Muscle layer of duodenum (tissue), 2 donors: Measurements from ENCODE around the gene ELP4.

Experiments used
- H3K27ac ChIP-seq: one replicate; pipeline ENCODE4 v1.7.0; 2013; ENCODE audit warnings: mild to moderate bottlenecking, low read length
- H3K27me3 ChIP-seq: one replicate; pipeline ENCODE4 v1.7.0; 2013; ENCODE audit warnings: low read depth, mild to moderate bottlenecking, control low read depth, low read length
- H3K36me3 ChIP-seq, 2 donors: one replicate each; pipeline ENCODE4 v1.7.0; 2013; ENCODE audit warnings: low read length in 2 of 2, control low read depth in 1 of 2, mild to moderate bottlenecking in 1 of 2; ENCODE audit not compliant: insufficient read depth in 2 of 2, control insufficient read depth in 1 of 2
- H3K4me1 ChIP-seq, 2 donors: one replicate each; pipeline ENCODE4 v1.7.0; 2013; ENCODE audit warnings: low read length in 2 of 2, mild to moderate bottlenecking in 2 of 2, control low read depth in 1 of 2, moderate library complexity in 1 of 2; ENCODE audit not compliant: insufficient read depth in 2 of 2, control insufficient read depth in 1 of 2
- H3K4me3 ChIP-seq, 2 donors: one replicate each; pipeline ENCODE4 v1.7.0; 2013; ENCODE audit warnings: low read length in 2 of 2, low read depth in 1 of 2, mild to moderate bottlenecking in 1 of 2
- H3K9me3 ChIP-seq, 2 donors: one replicate each; pipeline ENCODE4 v1.7.0; 2013; ENCODE audit warnings: low read length in 2 of 2, control low read depth in 1 of 2, mild to moderate bottlenecking in 1 of 2; ENCODE audit not compliant: control insufficient read depth in 1 of 2
- donor health status: healthy.

Gene ELP4, protein sequence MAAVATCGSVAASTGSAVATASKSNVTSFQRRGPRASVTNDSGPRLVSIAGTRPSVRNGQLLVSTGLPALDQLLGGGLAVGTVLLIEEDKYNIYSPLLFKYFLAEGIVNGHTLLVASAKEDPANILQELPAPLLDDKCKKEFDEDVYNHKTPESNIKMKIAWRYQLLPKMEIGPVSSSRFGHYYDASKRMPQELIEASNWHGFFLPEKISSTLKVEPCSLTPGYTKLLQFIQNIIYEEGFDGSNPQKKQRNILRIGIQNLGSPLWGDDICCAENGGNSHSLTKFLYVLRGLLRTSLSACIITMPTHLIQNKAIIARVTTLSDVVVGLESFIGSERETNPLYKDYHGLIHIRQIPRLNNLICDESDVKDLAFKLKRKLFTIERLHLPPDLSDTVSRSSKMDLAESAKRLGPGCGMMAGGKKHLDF

DNA sequence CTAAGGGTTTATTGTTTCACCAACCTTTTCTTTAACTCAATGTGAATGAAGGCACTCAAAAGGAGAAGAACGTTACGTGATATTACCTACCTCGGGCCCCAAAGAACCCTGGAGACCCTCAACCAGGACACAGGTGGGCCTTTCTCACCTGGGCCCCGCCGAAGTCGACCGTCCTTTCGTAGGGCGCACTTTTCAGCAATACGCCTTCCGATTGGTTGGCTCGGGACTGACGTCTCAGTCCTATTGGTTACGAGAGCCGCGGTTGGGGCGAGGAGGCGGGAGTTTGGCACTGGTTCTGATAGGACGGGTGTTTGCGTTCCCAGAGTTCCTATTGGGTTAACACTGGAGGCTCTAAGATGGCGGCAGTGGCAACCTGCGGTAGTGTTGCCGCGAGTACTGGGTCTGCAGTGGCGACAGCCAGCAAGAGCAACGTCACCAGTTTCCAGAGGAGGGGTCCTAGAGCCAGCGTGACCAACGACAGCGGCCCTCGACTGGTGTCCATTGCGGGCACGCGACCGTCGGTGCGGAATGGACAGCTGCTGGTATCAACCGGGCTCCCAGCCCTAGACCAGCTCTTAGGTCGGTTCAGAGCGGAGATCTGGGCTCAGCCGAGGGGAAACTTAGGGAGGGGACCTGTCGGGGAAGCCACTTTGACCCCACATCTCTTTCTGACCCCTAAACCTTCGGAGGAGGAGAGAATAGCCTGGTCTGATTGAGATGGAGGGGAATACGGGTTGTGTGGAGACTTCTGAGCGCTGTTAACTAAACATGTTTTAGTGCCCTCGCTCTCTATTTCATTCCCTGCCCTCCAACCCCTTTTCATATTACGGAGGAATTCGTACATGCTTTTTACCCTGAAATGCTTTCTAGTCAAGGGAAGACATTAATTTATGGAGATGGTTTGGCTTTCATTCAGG, at the start of gene ELP4, which contains the start of gene IMMP1L:
Gene ELP4 (plus strand): TSS at position 339 of the 917 bp plus-strand sequence. CDS start 18 bp downstream, at position 357.
Gene IMMP1L (minus strand): TSS at position 194 of the 917 bp plus-strand sequence. CDS start 46,346 bp downstream, outside the sequence.
- H3K27ac ChIP-seq, result peak within 1 kb of the TSS; percentile 81
- peaks cover 0 to 11% of the 10 kb centered on the region in 2 donors for H3K4me1 ChIP-seq
- H3K36me3 ChIP-seq, result no peaks in the 10 kb centered on the region
- H3K4me3 ChIP-seq, result peak within 1 kb of the TSS; percentile 92 to 99
- no peaks in the 10 kb centered on the region for H3K9me3 ChIP-seq
- no peaks in the 10 kb centered on the region for H3K27me3 ChIP-seq

DNA sequence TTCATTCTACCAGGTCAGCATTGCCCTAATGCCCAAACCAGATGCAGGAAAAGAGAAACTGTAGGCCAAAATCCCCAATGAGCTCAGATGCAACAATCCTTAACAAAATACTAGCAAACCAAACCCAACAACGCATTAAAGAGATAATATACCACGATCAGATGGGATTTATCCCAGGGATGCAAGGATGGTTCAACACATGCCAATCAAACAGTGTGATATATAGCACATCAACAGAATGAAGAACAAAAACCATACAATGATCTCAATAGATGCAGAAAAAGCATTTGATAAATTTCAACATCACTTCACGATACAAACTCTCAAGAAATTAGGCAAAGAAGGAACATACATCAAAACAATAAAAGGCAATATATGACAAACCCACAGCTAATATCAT, 45.1 kb upstream of the ELP4 start:
- Histone ChIP-seq H3K36me3 (peaks cover 0 to 3% of the 10 kb centered on the region in 2 donors), H3K27ac (no peak overlapping the region), H3K9me3 (peaks cover 0 to 12% of the 10 kb centered on the region in 2 donors), H3K4me1 (no peaks in the 10 kb centered on the region), H3K27me3 (no peaks in the 10 kb centered on the region), H3K4me3 (no peak overlapping the region)

- no peaks in the 10 kb centered on the region for H3K36me3 ChIP-seq
- no peaks in the 10 kb centered on the region for H3K4me1 ChIP-seq
- no peak overlapping the region for H3K4me3 ChIP-seq
- H3K27ac ChIP-seq, result no peak overlapping the region
- H3K9me3 ChIP-seq, result no peaks in the 10 kb centered on the region
- no peaks in the 10 kb centered on the region for H3K27me3 ChIP-seq
These were observed 35.5 kb upstream of the ELP4 start for GRCh38 chr11:31474083-31474482.

DNA sequence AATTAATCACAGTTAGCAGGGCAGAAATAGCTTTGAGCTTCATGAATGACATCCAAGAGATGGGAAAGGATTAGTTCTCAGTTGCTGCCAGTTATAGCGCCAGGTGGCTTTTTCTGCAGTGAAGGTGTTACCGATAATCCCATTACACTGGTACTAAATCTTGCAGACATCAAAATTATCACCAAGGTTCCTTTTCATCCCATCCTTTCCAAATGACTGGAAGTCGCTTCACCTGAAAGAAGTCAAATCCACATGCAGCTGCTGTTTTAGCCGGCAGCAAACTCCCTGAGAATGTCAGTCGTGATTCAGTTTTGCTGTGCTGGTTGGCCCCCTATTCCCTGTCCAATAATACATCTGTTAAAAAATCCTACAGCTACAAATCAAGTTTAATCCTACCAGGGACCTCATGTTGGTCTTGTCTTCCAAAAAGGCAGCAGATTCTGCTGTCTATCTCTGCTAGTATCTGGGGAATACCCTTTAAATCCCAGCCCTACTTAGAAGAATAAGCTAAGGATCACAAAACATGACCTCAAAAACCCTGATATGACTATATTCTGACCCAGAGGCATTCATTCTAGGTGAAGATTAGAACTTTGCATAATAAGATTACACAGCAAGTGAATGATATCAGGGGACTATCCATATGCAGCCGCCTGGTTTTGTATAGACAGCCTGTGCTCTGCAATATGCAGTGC, 31.9 kb upstream of the ELP4 start:
- Histone ChIP-seq H3K36me3 (no peaks in the 10 kb centered on the region), H3K27ac (no peak overlapping the region)

GRCh38 chr11:31478223-31478590, 31.4 kb upstream of the ELP4 start:
- no peaks in the 10 kb centered on the region for H3K36me3 ChIP-seq
- no peak overlapping the region for H3K4me3 ChIP-seq
- no peaks in the 10 kb centered on the region for H3K9me3 ChIP-seq
- no peaks in the 10 kb centered on the region for H3K27me3 ChIP-seq
- no peak overlapping the region for H3K27ac ChIP-seq
- H3K4me1 ChIP-seq, result no peaks in the 10 kb centered on the region

More for the DNA sequence above, 31.9 kb upstream of the ELP4 start:
- no peaks in the 10 kb centered on the region for H3K4me1 ChIP-seq
- no peaks in the 10 kb centered on the region for H3K27me3 ChIP-seq
- H3K4me3 ChIP-seq, result no peak overlapping the region
- H3K9me3 ChIP-seq, result no peaks in the 10 kb centered on the region

GRCh38 chr11:31479066-31479465, 30.5 kb upstream of the ELP4 start:
- H3K4me1 ChIP-seq, result no peaks in the 10 kb centered on the region
- H3K9me3 ChIP-seq, result no peaks in the 10 kb centered on the region
- H3K27ac ChIP-seq, result no peak overlapping the region
- H3K4me3 ChIP-seq, result no peak overlapping the region
- no peaks in the 10 kb centered on the region for H3K36me3 ChIP-seq
- H3K27me3 ChIP-seq, result no peaks in the 10 kb centered on the region

DNA sequence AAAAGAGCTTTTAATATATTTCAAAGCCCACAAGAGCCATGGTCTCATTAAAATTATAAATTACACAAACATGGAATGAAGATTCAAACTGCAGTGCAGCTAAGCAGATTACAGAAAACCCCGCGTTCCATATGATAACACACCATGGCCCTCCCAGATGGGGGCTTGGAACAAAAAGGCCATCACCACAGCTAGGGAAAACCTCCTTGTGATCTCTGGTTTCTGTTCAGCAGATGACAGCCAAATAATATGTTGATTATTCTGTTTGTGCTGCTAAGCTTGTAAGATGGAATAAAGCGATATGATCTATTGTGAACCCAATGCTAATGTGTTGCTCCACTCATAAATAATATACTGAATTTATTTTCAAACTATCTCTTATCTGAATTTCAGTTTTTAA, 28.6 kb upstream of the ELP4 start:
- H3K4me1 ChIP-seq, result no peaks in the 10 kb centered on the region
- no peaks in the 10 kb centered on the region for H3K27me3 ChIP-seq
- no peak overlapping the region for H3K4me3 ChIP-seq
- no peaks in the 10 kb centered on the region for H3K9me3 ChIP-seq
- no peak overlapping the region for H3K27ac ChIP-seq
- no peaks in the 10 kb centered on the region for H3K36me3 ChIP-seq

DNA sequence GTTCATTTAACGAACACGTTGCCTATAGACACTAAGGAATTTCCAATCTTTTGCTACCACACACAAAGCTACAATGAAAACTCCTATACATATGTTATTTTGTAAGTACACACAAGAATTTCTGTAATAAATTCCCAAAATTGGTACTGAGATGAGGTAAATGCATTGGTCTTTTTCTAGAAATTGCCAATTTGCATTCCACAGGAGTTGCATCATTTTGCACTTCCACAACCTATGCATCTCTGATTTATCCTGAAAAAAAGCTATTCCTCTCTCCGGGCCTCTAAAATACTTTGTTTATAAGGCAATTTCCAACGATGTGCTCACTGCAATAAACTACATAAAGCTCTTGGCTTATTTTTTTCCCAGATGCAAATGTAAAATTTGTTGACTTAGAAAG, 25.1 kb upstream of the ELP4 start:
- Histone ChIP-seq H3K9me3 (no peaks in the 10 kb centered on the region), H3K4me3 (no peak overlapping the region), H3K27ac (no peak overlapping the region), H3K4me1 (no peaks in the 10 kb centered on the region), H3K27me3 (no peaks in the 10 kb centered on the region), H3K36me3 (no peaks in the 10 kb centered on the region)

DNA sequence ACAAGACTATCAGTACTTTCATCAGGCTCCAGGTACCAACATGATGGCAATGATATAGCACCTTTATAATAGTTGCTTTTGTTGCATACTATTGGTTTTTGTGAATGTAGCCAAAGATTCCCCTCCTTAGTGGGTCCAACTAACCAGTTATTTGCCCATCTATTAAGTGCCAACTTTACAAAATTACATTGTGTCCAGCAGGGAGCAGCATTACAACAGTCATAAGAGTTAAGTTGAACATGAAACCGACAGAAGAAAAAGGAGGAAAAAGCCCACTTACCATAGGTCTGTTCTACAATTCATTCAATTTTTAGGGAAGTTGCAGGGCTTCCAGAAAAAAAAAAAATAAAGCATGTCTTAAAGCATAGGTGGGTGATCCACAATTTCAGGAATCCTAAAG, 21.7 kb upstream of the ELP4 start:
- no peaks in the 10 kb centered on the region for H3K4me1 ChIP-seq
- no peak overlapping the region for H3K27ac ChIP-seq
- H3K27me3 ChIP-seq, result no peaks in the 10 kb centered on the region
- no peak overlapping the region for H3K4me3 ChIP-seq
- no peaks in the 10 kb centered on the region for H3K9me3 ChIP-seq
- no peaks in the 10 kb centered on the region for H3K36me3 ChIP-seq

DNA sequence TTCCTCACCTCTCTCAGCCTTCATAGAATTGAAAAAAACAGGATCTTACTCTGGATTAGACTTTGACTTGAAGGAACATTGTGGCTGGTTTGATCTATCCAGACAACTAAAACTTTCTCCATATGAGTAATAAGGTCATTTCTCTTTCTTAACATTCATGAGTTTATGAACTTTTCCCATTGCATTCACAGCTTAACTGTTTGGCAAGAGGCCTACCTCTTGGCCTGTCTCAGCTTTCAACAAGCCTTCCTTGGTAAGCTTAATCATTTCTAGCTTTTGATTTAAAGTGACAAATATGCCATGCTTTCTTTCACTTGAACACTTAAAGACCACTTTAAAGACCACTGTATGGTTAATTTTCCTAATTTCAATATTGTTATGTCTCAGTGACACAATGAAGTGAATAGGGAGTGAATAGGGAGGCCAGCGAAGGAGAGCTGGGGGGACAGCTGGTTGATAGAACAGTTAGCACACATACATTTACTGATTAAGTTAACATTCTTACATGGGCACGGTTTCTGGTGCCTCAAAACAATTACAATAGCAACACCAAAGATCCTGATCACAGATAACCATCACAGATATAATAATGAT, 17.1 kb upstream of the ELP4 start:
- Histone ChIP-seq H3K36me3 (no peaks in the 10 kb centered on the region), H3K9me3 (no peaks in the 10 kb centered on the region), H3K4me3 (no peak overlapping the region), H3K27me3 (no peaks in the 10 kb centered on the region), H3K4me1 (no peaks in the 10 kb centered on the region), H3K27ac (no peak overlapping the region)
